NCI-H526 (cell line): ENCODE data around the gene RGS21.

Experiments
- DNase-seq, 2 experiments: peaks; one replicate each; lab custom pipeline; 2025; lab: John Stamatoyannopoulos, UW

RGS21 gene

GRCh38 chr1:192378878-192379277 lies 62.1 kb downstream of the RGS21 start:
- DNase-seq, result no peak

GRCh38 chr1:192379554-192379953 lies 62.8 kb downstream of the RGS21 start:
- peak in 1 of 2 experiments; percentile 2 for DNase-seq

- DNase-seq, result no peak
These were observed 66.0 kb downstream of the RGS21 start for GRCh38 chr1:192382758-192383157.

- DNase-seq, result no peak
These were observed 69.4 kb downstream of the RGS21 start for GRCh38 chr1:192386051-192386650.

- no peak for DNase-seq
These were observed 78.4 kb downstream of the RGS21 start for GRCh38 chr1:192395211-192395610.

- no peak for DNase-seq
These were observed 79.1 kb downstream of the RGS21 start for GRCh38 chr1:192395895-192396294.

- DNase-seq, result no peak
These were observed 82.4 kb downstream of the RGS21 start for GRCh38 chr1:192399161-192399560.

- DNase-seq, result no peak
These were observed 85.0 kb downstream of the RGS21 start for GRCh38 chr1:192401825-192402224.

GRCh38 chr1:192402571-192402970 lies 85.8 kb downstream of the RGS21 start:
- DNase-seq, result no peak

- no peak for DNase-seq
These were observed 90.4 kb downstream of the RGS21 start for GRCh38 chr1:192407206-192407605.
